ENCODE measurements around the gene OTOG.
"Not testable (repeated sequence)": the region's sequence is repeated elsewhere in the genome, so short reads cannot be mapped to it uniquely, and the experiment has no call there.

The OTOG gene

GRCh38 chr11:17611049-17611448, 64.0 kb downstream of the OTOG start:
- H3K4me3 ChIP-seq (ENCODE audit: low read length), result no peak overlapping the region
- no peak for DNase-seq (ENCODE audit: low read depth)
- TF ChIP-seq CTCF (IDR thresholded peaks at IDR 0.05; ENCODE audit: insufficient read depth, low read depth, low read length, missing control alignments), result no peak

GRCh38 chr11:17611503-17612220, 64.6 kb downstream of the OTOG start:
- no peak for TF ChIP-seq CTCF (IDR thresholded peaks at IDR 0.05; ENCODE audit: insufficient read depth, low read depth, low read length, missing control alignments)
- H3K4me3 ChIP-seq (ENCODE audit: low read length), result no peak overlapping the region
- DNase-seq (ENCODE audit: low read depth), result no peak

GRCh38 chr11:17612221-17613188, 65.4 kb downstream of the OTOG start:
- no peak for DNase-seq (ENCODE audit: low read depth)
- TF ChIP-seq CTCF (IDR thresholded peaks at IDR 0.05; ENCODE audit: insufficient read depth, low read depth, low read length, missing control alignments), result no peak
- H3K4me3 ChIP-seq (ENCODE audit: low read length), result no peak overlapping the region

- DNase-seq (ENCODE audit: low read depth), result no peak
- no peak for TF ChIP-seq CTCF (IDR thresholded peaks at IDR 0.05; ENCODE audit: insufficient read depth, low read depth, low read length, missing control alignments)
- no peak overlapping the region for H3K4me3 ChIP-seq (ENCODE audit: low read length)
Observed at GRCh38 chr11:17613428-17613962, 66.4 kb downstream of the OTOG start.

- H3K4me3 ChIP-seq (ENCODE audit: low read length), result no peak overlapping the region
- DNase-seq (ENCODE audit: low read depth), result no peak
- TF ChIP-seq CTCF (IDR thresholded peaks at IDR 0.05; ENCODE audit: insufficient read depth, low read depth, low read length, missing control alignments), result no peak
Observed at GRCh38 chr11:17613983-17614382, 66.9 kb downstream of the OTOG start.

GRCh38 chr11:17622711-17623110, 75.7 kb downstream of the OTOG start:
- not testable (repeated sequence) for DNase-seq (ENCODE audit: low read depth); H3K4me3 ChIP-seq (ENCODE audit: low read length)

GRCh38 chr11:17629113-17629512, 82.1 kb downstream of the OTOG start:
- no peak for DNase-seq (ENCODE audit: low read depth)
- no peak for TF ChIP-seq CTCF (IDR thresholded peaks at IDR 0.05; ENCODE audit: insufficient read depth, low read depth, low read length, missing control alignments)
- H3K4me3 ChIP-seq (ENCODE audit: low read length), result no peak overlapping the region
